T-cell (primary cell): ENCODE results near the gene GOLGA7B. TPM values are rescaled to one million over a fixed set of nuclear protein-coding genes. Genes with fewer than 3 reads are reported as not detected.

ENCODE experiments used
- ATAC-seq, 4 experiments: fragments of 200-7000 bp in 3 of 4; fragments of 150-1000 bp in 1 of 4; cut with Tn5 transposase; replicated peaks in 1 of 4; 1 replicate in 3 of 4; 2 replicates in 1 of 4; pipeline ENCODE4 v1.10.0; 2021; ENCODE audit warnings: moderate library complexity in 3 of 4, mild to moderate bottlenecking in 2 of 4, moderate number of reproducible peaks in 1 of 4
- CTCF ChIA-PET, 2 donors: fragments of 300-600 bp; sonication (Branson Sonifier 250); formaldehyde crosslinking; loops; one replicate each; lab custom pipeline; 2022; ENCODE audit warnings: antibody characterized with exemption in 2 of 2; lab: Charles Lee
- POLR2A ChIA-PET, 2 donors: fragments of 300-600 bp; sonication (Branson Sonifier 250); formaldehyde crosslinking; loops; one replicate each; lab custom pipeline; 2022; ENCODE audit warnings: antibody characterized with exemption in 2 of 2; lab: Charles Lee
- DNase-seq, 35 experiments: peaks; one replicate each; pipeline versions ENCODE4 v3.0.0 to v3.0.0-alpha.2; 2013 to 2023
- H3K27ac ChIP-seq: one replicate; pipeline ENCODE4 v1.5.1; 2013; ENCODE audit warnings: low read length
- H3K27me3 ChIP-seq, 2 experiments: replicated peaks in 1 of 2; 1 replicate in 1 of 2; 2 replicates in 1 of 2; pipeline versions ENCODE4 v1.6.1 to v1.7.0; 2013; ENCODE audit warnings: low read length in 1 of 2, mixed read lengths in 1 of 2; ENCODE audit not compliant: control insufficient read depth in 2 of 2, insufficient read depth in 2 of 2; ENCODE audit errors: extremely low read depth in 1 of 2
- H3K36me3 ChIP-seq, 2 donors: 1 replicate in 1 of 2; 2 replicates in 1 of 2; pipeline versions ENCODE4 v1.6.1 to v1.7.0; 2013; ENCODE audit warnings: low read length in 1 of 2; ENCODE audit not compliant: control insufficient read depth in 2 of 2, insufficient read depth in 1 of 2; ENCODE audit errors: extremely low read depth in 1 of 2
- H3K4me1 ChIP-seq, 2 experiments: 1 replicate in 1 of 2; 2 replicates in 1 of 2; pipeline versions ENCODE4 v1.6.1 to v1.7.0; 2013; ENCODE audit warnings: low read length in 2 of 2, mixed read lengths in 1 of 2; ENCODE audit not compliant: insufficient read depth in 2 of 2, control insufficient read depth in 1 of 2; ENCODE audit errors: extremely low read depth in 1 of 2
- H3K4me3 ChIP-seq, 2 donors: 1 replicate in 1 of 2; 2 replicates in 1 of 2; pipeline versions ENCODE4 v1.5.1 to v1.7.0; 2013; ENCODE audit warnings: mild to moderate bottlenecking in 2 of 2, low read length in 1 of 2, moderate library complexity in 1 of 2; ENCODE audit not compliant: control insufficient read depth in 1 of 2; ENCODE audit errors: extremely low read depth in 1 of 2
- H3K9me3 ChIP-seq: 2 replicates; pipeline ENCODE4 v1.7.0; 2013
- H3K27ac Mint-ChIP-seq, 2 donors: one replicate each; pipeline ENCODE4 v1.8.0; 2020 to 2021; ENCODE audit warnings: mild to moderate bottlenecking in 2 of 2, mixed read lengths in 2 of 2
- H3K27me3 Mint-ChIP-seq, 2 donors: one replicate each; pipeline ENCODE4 v1.8.0; 2021 to 2022; ENCODE audit warnings: mixed read lengths in 2 of 2
- H3K36me3 Mint-ChIP-seq: one replicate; pipeline ENCODE4 v1.8.0; 2021; ENCODE audit warnings: mixed read lengths
- H3K4me1 Mint-ChIP-seq, 3 donors: one replicate each; pipeline ENCODE4 v1.8.0; 2020 to 2022; ENCODE audit warnings: mixed read lengths in 3 of 3, mild to moderate bottlenecking in 1 of 3
- H3K4me3 Mint-ChIP-seq, 3 donors: one replicate each; pipeline ENCODE4 v1.8.0; 2020 to 2022; ENCODE audit warnings: mild to moderate bottlenecking in 3 of 3, mixed read lengths in 3 of 3, moderate library complexity in 3 of 3
- H3K9me3 Mint-ChIP-seq, 3 donors: one replicate each; pipeline ENCODE4 v1.8.0; 2020 to 2022; ENCODE audit warnings: mixed read lengths in 3 of 3
- WGBS: methylation state at CpG from one replicate; pipeline ENCODE4 v1.1.5; 2013; ENCODE audit warnings: missing lambda C conversion rate; ENCODE audit not compliant: insufficient coverage; 5-methylcytosine and 5-hydroxymethylcytosine counted together
- total RNA-seq, 35 experiments: library from RNA in 6 of 35; stranded (reverse) in 6 of 35; fragments of 120-200 nt in 1 of 35; gene quantifications; one replicate each; pipeline versions ENCODE4 v1.2.1 to v1.2.4 and lab custom pipeline; 2013 to 2026

The GOLGA7B gene
- total RNA-seq, 5 donors from 2014 or later (not counting 1 experiment from before 2014, with no cell fraction given), result 9.4 to 16.7 (median 12.2) TPM

DNA sequence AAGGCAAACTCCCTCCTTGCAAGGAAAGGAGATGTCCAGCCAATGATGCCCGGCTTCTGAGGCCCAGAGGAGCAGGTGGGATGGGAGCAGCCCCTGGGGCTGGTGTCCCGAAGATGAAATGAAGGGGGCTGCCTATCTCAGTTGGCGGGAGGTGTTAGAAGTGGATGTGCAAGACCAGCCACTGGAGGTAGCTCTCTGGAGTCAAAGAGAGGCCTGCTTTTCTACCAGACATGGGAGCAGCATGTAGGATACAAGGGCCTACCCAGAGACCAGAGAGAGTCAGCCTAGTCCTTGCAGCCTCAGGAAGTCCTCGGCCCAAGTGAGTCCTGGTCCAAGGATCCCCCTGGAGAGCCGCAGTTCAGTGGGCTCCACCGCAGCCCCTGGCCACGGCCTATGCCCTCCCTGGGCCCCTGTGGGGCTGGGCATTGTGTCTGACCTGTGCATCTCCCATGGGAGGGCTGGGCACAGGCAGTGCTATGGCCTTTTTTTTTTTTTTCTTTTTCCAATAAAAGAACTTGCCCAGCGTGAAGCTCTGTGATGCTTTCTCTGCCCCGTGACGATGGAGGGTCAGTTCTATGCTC lies 17.7 kb downstream of the GOLGA7B start:
- Histone ChIP-seq H3K4me3 (no peak overlapping the region), H3K36me3 (no peaks in the 10 kb centered on the region), H3K4me1 (peaks cover 10 to 20% of the 10 kb centered on the region in 2 experiments), H3K27ac (no peak overlapping the region), H3K9me3 (no peaks in the 10 kb centered on the region), H3K27me3 (no peaks in the 10 kb centered on the region)
- H3K27ac Mint-ChIP-seq, result peak overlapping the region; percentile 1 to 63
- ATAC-seq (no peak), DNase-seq (no peak)
- WGBS, result 87% methylated on average over 8 of the region's 10 CpGs
- no peaks in the 10 kb centered on the region for H3K27me3 Mint-ChIP-seq
- POLR2A ChIA-PET, result interaction anchor here in 1 of 2 donors (0.6 kb wide), 1 partner anchor 464 kb away, joined by 4 read pairs; no protein-coding TSS in a partner anchor
- no peak overlapping the region for H3K4me3 Mint-ChIP-seq
- CTCF ChIA-PET, result interaction anchor here (0.7 to 3.8 kb wide), 5 partner anchors 24 to 184 kb away, joined by 3 to 36 read pairs (median 11); no protein-coding TSS in a partner anchor
- peaks cover 19% of the 10 kb centered on the region for H3K36me3 Mint-ChIP-seq
- peaks cover 8 to 16% (median 13%) of the 10 kb centered on the region in 3 donors for H3K4me1 Mint-ChIP-seq
- no peaks in the 10 kb centered on the region for H3K9me3 Mint-ChIP-seq

DNA sequence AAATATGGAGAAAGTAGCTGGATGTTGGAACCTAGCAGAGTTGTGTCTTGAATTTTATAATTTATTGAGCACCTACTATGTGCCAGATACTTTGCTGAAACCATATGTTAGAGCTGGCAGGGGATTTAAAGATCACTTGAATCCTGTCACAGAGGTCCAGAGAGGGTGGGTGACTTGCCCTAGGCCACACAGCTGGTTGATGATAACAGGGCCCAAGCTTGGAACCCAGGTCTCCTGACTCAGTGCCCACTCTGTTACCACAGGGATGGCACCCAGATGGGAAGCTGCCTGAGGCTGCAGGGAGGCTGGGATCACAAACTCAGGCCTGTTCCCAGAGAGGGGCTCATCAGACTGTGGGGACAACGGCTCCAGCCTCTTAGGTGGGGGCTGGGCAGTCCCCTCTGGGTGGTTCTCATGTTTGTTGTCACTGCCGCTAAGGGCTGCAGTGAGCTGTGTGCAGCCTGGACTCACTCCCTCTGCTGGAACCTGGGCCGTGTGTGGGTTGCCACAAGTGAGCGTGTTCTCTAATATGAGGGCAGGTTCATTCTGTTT lies 18.6 kb downstream of the GOLGA7B start:
- H3K4me3 Mint-ChIP-seq, result no peak overlapping the region
- H3K27me3 Mint-ChIP-seq, result no peaks in the 10 kb centered on the region
- peaks cover 8 to 16% (median 13%) of the 10 kb centered on the region in 3 donors for H3K4me1 Mint-ChIP-seq
- ChIA-PET CTCF (interaction anchor here (0.6 to 3.8 kb wide), 10 partner anchors 18 to 1034 kb away, joined by 3 to 36 read pairs (median 6); partner anchors contain the start of gene GOLGA7B (in 1 of the 2)), POLR2A (interaction anchor here in 1 of 2 donors (0.6 kb wide), 1 partner anchor 465 kb away, joined by 4 read pairs; no protein-coding TSS in a partner anchor)
- peak overlapping the region; percentile 1 to 86 for H3K27ac Mint-ChIP-seq
- peaks cover 10 to 20% of the 10 kb centered on the region in 2 experiments for H3K4me1 ChIP-seq
- no peaks in the 10 kb centered on the region for H3K36me3 ChIP-seq
- no peak for ATAC-seq
- no peaks in the 10 kb centered on the region for H3K9me3 Mint-ChIP-seq
- WGBS, result 95% methylated on average over 4 of the region's 4 CpGs
- no peak overlapping the region for H3K27ac ChIP-seq
- H3K4me3 ChIP-seq, result no peak overlapping the region
- H3K27me3 ChIP-seq, result peaks cover 0 to under 1% of the 10 kb centered on the region in 2 experiments
- H3K9me3 ChIP-seq, result no peaks in the 10 kb centered on the region
- H3K36me3 Mint-ChIP-seq, result peaks cover 19% of the 10 kb centered on the region
- DNase-seq, result no peak

DNA sequence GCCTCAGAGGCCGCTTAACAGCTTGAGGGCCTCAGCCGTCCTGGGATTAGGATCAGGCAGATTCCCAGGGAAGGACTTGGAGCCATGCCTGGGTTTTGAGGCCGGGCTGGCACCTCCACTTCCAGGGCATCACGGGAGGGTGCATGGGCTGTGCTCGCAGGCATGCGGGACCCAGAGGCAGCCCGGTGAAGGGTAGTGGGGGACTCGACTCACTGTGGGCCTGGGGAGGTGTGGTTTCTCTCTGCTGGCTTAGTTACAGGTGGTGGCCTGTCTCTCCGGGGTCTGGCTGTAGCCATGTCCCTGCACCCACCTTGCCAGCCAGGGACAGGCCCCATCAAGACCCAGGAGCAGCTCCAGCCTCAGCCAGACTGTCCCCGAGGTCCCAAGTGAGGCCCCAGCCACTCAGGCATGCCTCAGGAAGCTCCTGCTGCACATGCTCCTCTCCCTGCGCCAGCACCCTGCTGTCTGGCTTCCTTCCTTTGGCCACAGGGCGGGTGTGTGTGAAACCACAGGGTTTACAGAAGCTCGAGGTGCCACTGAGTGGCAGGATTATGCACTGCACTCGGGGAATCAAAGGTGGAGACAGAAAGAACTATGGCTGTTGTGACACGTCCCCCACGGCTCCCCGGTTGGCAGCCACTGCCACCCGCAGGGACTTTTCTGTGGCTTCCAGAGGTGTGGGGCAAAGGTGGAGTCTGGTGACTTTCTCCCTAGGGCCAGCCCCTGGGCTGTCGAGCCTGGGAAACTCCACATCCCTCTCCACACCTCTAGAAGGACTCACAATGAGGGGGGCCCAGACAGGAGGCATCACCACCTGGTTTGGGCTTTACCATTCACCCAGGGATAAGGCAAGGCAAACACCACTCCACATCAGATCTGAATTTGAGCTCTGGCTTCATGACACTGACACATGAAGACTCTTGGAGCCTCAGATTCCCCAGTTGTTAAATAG lies 19.7 kb downstream of the GOLGA7B start:
- H3K27me3 ChIP-seq, result peaks cover 0 to 10% of the 10 kb centered on the region in 2 experiments
- Mint-ChIP-seq H3K4me1 (peaks cover 8 to 16% (median 13%) of the 10 kb centered on the region in 3 donors), H3K4me3 (peak overlapping the region in 2 of 3 donors; percentile 9 to 22), H3K27ac (peak overlapping the region; percentile 84 to 86), H3K9me3 (no peaks in the 10 kb centered on the region), H3K36me3 (peaks cover 18% of the 10 kb centered on the region), H3K27me3 (peaks cover 0 to 3% of the 10 kb centered on the region in 2 donors)
- ATAC-seq, result peak; percentile 98 to 100 (median 99)
- ChIA-PET POLR2A (no interaction called here), CTCF (interaction anchor here (0.5 to 3.8 kb wide), 18 partner anchors 9 to 833 kb away, joined by 3 to 36 read pairs (median 6); partner anchors contain the start of genes AVPI1 (in 1 of the 2), GOLGA7B (in 1 of the 2) and ZFYVE27 (in 1 of the 2))
- no peaks in the 10 kb centered on the region for H3K9me3 ChIP-seq
- peak overlapping the region; percentile 4 for H3K27ac ChIP-seq
- WGBS, result 43% methylated on average over 8 of the region's 19 CpGs
- H3K36me3 ChIP-seq, result no peaks in the 10 kb centered on the region
- DNase-seq, result peak; percentile 69 to 89 (median 80)
- H3K4me3 ChIP-seq, result no peak overlapping the region
- peaks cover 10 to 20% of the 10 kb centered on the region in 2 experiments for H3K4me1 ChIP-seq

- Histone ChIP-seq H3K27me3 (peaks cover 0 to 21% of the 10 kb centered on the region in 2 experiments), H3K9me3 (no peaks in the 10 kb centered on the region), H3K36me3 (no peaks in the 10 kb centered on the region), H3K27ac (no peak overlapping the region), H3K4me1 (peaks cover 10 to 20% of the 10 kb centered on the region in 2 experiments), H3K4me3 (no peak overlapping the region)
- no peak for DNase-seq
- H3K36me3 Mint-ChIP-seq, result peaks cover 7% of the 10 kb centered on the region
- no peaks in the 10 kb centered on the region for H3K9me3 Mint-ChIP-seq
- POLR2A ChIA-PET, result no interaction called here
- CTCF ChIA-PET, result interaction anchor here (1.9 to 3.8 kb wide), 6 partner anchors 11 to 170 kb away, joined by 5 to 36 read pairs (median 8); partner anchors contain the start of gene ZFYVE27 (in 1 of the 2)
- H3K4me1 Mint-ChIP-seq, result peaks cover 8 to 16% (median 13%) of the 10 kb centered on the region in 3 donors
- no peak overlapping the region for H3K27ac Mint-ChIP-seq
- WGBS, result no CpG with 5 or more reads among the region's 8 CpGs
- no peak overlapping the region for H3K4me3 Mint-ChIP-seq
- H3K27me3 Mint-ChIP-seq, result peaks cover 8% of the 10 kb centered on the region in 2 donors
- ATAC-seq, result no peak
These were observed 21.3 kb downstream of the GOLGA7B start for GRCh38 chr10:97870990-97871389.

GRCh38 chr10:97873569-97873968 lies 23.9 kb downstream of the GOLGA7B start:
- ChIA-PET CTCF (interaction anchor here in 1 of 2 donors (1.0 to 1.9 kb wide), 2 partner anchors 82 to 115 kb away, joined by 3 to 7 read pairs; no protein-coding TSS in a partner anchor), POLR2A (interaction anchor here (0.6 kb wide), 2 partner anchors 194 to 644 kb away, joined by 3 read pairs; no protein-coding TSS in a partner anchor)
- Histone ChIP-seq H3K9me3 (no peaks in the 10 kb centered on the region), H3K4me1 (peaks cover 10 to 16% of the 10 kb centered on the region in 2 experiments), H3K4me3 (no peak overlapping the region), H3K36me3 (no peaks in the 10 kb centered on the region), H3K27ac (no peak overlapping the region), H3K27me3 (peaks cover 0 to 23% of the 10 kb centered on the region in 2 experiments)
- no peaks in the 10 kb centered on the region for H3K36me3 Mint-ChIP-seq
- no peaks in the 10 kb centered on the region for H3K9me3 Mint-ChIP-seq
- DNase-seq (no peak), ATAC-seq (no peak)
- H3K4me1 Mint-ChIP-seq, result peaks cover 8 to 14% (median 13%) of the 10 kb centered on the region in 3 donors
- H3K4me3 Mint-ChIP-seq, result no peak overlapping the region
- WGBS, result 80% methylated on average over 5 of the region's 6 CpGs
- H3K27me3 Mint-ChIP-seq, result peaks cover 13 to 15% of the 10 kb centered on the region in 2 donors
- no peak overlapping the region for H3K27ac Mint-ChIP-seq
